Measurements from ENCODE around the gene CIDEA. TPM values are rescaled to one million over a fixed set of nuclear protein-coding genes. Genes with fewer than 3 reads are reported as not detected.
A peak's percentile ranks its signal among the peaks of the same experiment; 100 is the strongest.
"Not testable (repeated sequence)": the region's sequence is repeated elsewhere in the genome, so short reads cannot be mapped to it uniquely, and the experiment has no call there.

The CIDEA gene
- not detected in 2 replicates for total RNA-seq (2022)
- percentile 6 among the genes with signal in this experiment for Bru-seq, nascent RNA
- BruChase-seq, experiment 1, labeled RNA remaining after a 2-hour chase, result not detected
- not detected for BruChase-seq, experiment 2, labeled RNA remaining after a 6-hour chase
- long read RNA-seq, result 0 reads

- Histone ChIP-seq H3K4me3 (ENCODE audit: low read depth, low read length) (no peak within 1 kb of the TSS), H3K27me3 (replicated peaks; ENCODE audit: control insufficient read depth, insufficient read depth, low read length) (no peaks in the 10 kb centered on the region; the same call in 1 of the 2 replicates), H3K4me1 (peaks cover 17% of the 10 kb centered on the region), H3K9me3 (no peaks in the 10 kb centered on the region), H3K36me3 (ENCODE audit: control insufficient read depth, insufficient read depth, low read length) (no peaks in the 10 kb centered on the region)
- H3K36me3 Mint-ChIP-seq (ENCODE audit: insufficient read depth, unreplicated experiment), result no peaks in the 10 kb centered on the region
- no TSS peak for BruUV-seq (replicated peaks)
- DNase-seq, result no peak
- peak within 1 kb of the TSS; percentile 14 for H3K27ac Mint-ChIP-seq (ENCODE audit: unreplicated experiment)
- intact Hi-C loops (cut with micrococcal nuclease; ENCODE audit: unreplicated experiment), result no loop called here
- CTCF ChIA-PET, result no interaction called here
- H3K27me3 Mint-ChIP-seq (ENCODE audit: insufficient read depth, unreplicated experiment), result no peaks in the 10 kb centered on the region
- no peaks in the 10 kb centered on the region for H3K9me3 Mint-ChIP-seq (ENCODE audit: unreplicated experiment)
- H3K4me1 Mint-ChIP-seq (ENCODE audit: low read depth, unreplicated experiment), result no peaks in the 10 kb centered on the region
- TF ChIP-seq CTCF (IDR thresholded peaks at IDR 0.05; ENCODE audit: insufficient read depth in 1 of 2, low read depth in 1 of 2, low read length in 1 of 2, severe bottlenecking in 1 of 2, unreplicated experiment in 1 of 2), result no peak
- H3K4me3 Mint-ChIP-seq (ENCODE audit: unreplicated experiment), result no peak within 1 kb of the TSS
- POLR2A ChIA-PET, result no interaction called here
Observed at GRCh38 chr18:12254136-12254819, at the start of gene CIDEA. TSS of gene CIDEA (plus strand) at chr18:12254361. CDS start at chr18:12254384, 23 bp downstream.

GRCh38 chr18:12208296-12209153 lies 45.6 kb upstream of the CIDEA start:
- BruUV-seq (replicated peaks); H3K27ac Mint-ChIP-seq (ENCODE audit: unreplicated experiment); POLR2A ChIA-PET; H3K36me3 ChIP-seq (ENCODE audit: control insufficient read depth, insufficient read depth, low read length); H3K36me3 Mint-ChIP-seq (ENCODE audit: insufficient read depth, unreplicated experiment); H3K27me3 ChIP-seq (replicated peaks; ENCODE audit: control insufficient read depth, insufficient read depth, low read length); H3K9me3 ChIP-seq; H3K27me3 Mint-ChIP-seq (ENCODE audit: insufficient read depth, unreplicated experiment); H3K4me1 ChIP-seq; intact Hi-C loops (cut with micrococcal nuclease; ENCODE audit: unreplicated experiment); CTCF ChIA-PET; H3K4me1 Mint-ChIP-seq (ENCODE audit: low read depth, unreplicated experiment); H3K9me3 Mint-ChIP-seq (ENCODE audit: unreplicated experiment): not testable (repeated sequence)
- peak; percentile 27 to 56 for DNase-seq
- peak overlapping the region; percentile 73 for H3K4me3 Mint-ChIP-seq (ENCODE audit: unreplicated experiment)
- peak overlapping the region; percentile 18 for H3K4me3 ChIP-seq (ENCODE audit: low read depth, low read length)

GRCh38 chr18:12212308-12212707 lies 41.9 kb upstream of the CIDEA start:
- CTCF ChIA-PET; DNase-seq; H3K4me3 Mint-ChIP-seq (ENCODE audit: unreplicated experiment); H3K4me1 ChIP-seq; intact Hi-C loops (cut with micrococcal nuclease; ENCODE audit: unreplicated experiment); H3K36me3 Mint-ChIP-seq (ENCODE audit: insufficient read depth, unreplicated experiment); H3K36me3 ChIP-seq (ENCODE audit: control insufficient read depth, insufficient read depth, low read length); H3K27me3 Mint-ChIP-seq (ENCODE audit: insufficient read depth, unreplicated experiment); H3K4me3 ChIP-seq (ENCODE audit: low read depth, low read length); H3K27me3 ChIP-seq (replicated peaks; ENCODE audit: control insufficient read depth, insufficient read depth, low read length); H3K4me1 Mint-ChIP-seq (ENCODE audit: low read depth, unreplicated experiment); H3K27ac Mint-ChIP-seq (ENCODE audit: unreplicated experiment); BruUV-seq (replicated peaks); POLR2A ChIA-PET; H3K9me3 Mint-ChIP-seq (ENCODE audit: unreplicated experiment); H3K9me3 ChIP-seq: not testable (repeated sequence)

GRCh38 chr18:12214296-12215005 lies 39.7 kb upstream of the CIDEA start:
- H3K27me3 Mint-ChIP-seq (ENCODE audit: insufficient read depth, unreplicated experiment); POLR2A ChIA-PET; CTCF ChIA-PET; H3K36me3 Mint-ChIP-seq (ENCODE audit: insufficient read depth, unreplicated experiment); H3K4me3 Mint-ChIP-seq (ENCODE audit: unreplicated experiment); H3K27me3 ChIP-seq (replicated peaks; ENCODE audit: control insufficient read depth, insufficient read depth, low read length); H3K9me3 ChIP-seq; H3K36me3 ChIP-seq (ENCODE audit: control insufficient read depth, insufficient read depth, low read length); DNase-seq; intact Hi-C loops (cut with micrococcal nuclease; ENCODE audit: unreplicated experiment); H3K4me3 ChIP-seq (ENCODE audit: low read depth, low read length); H3K4me1 Mint-ChIP-seq (ENCODE audit: low read depth, unreplicated experiment); H3K27ac Mint-ChIP-seq (ENCODE audit: unreplicated experiment); H3K9me3 Mint-ChIP-seq (ENCODE audit: unreplicated experiment); H3K4me1 ChIP-seq; BruUV-seq (replicated peaks): not testable (repeated sequence)

- H3K4me3 Mint-ChIP-seq (ENCODE audit: unreplicated experiment); H3K4me1 Mint-ChIP-seq (ENCODE audit: low read depth, unreplicated experiment); H3K36me3 Mint-ChIP-seq (ENCODE audit: insufficient read depth, unreplicated experiment); H3K27ac Mint-ChIP-seq (ENCODE audit: unreplicated experiment); DNase-seq; intact Hi-C loops (cut with micrococcal nuclease; ENCODE audit: unreplicated experiment); BruUV-seq (replicated peaks); H3K4me3 ChIP-seq (ENCODE audit: low read depth, low read length); H3K36me3 ChIP-seq (ENCODE audit: control insufficient read depth, insufficient read depth, low read length); H3K27me3 Mint-ChIP-seq (ENCODE audit: insufficient read depth, unreplicated experiment); H3K9me3 ChIP-seq; H3K4me1 ChIP-seq; POLR2A ChIA-PET; H3K9me3 Mint-ChIP-seq (ENCODE audit: unreplicated experiment); CTCF ChIA-PET; H3K27me3 ChIP-seq (replicated peaks; ENCODE audit: control insufficient read depth, insufficient read depth, low read length): not testable (repeated sequence)
Observed at GRCh38 chr18:12216471-12216870, 37.7 kb upstream of the CIDEA start.

- BruUV-seq (replicated peaks); H3K4me3 Mint-ChIP-seq (ENCODE audit: unreplicated experiment); H3K4me1 Mint-ChIP-seq (ENCODE audit: low read depth, unreplicated experiment); CTCF ChIA-PET; POLR2A ChIA-PET; H3K27ac Mint-ChIP-seq (ENCODE audit: unreplicated experiment); H3K9me3 Mint-ChIP-seq (ENCODE audit: unreplicated experiment); H3K9me3 ChIP-seq; DNase-seq; H3K36me3 Mint-ChIP-seq (ENCODE audit: insufficient read depth, unreplicated experiment); H3K27me3 Mint-ChIP-seq (ENCODE audit: insufficient read depth, unreplicated experiment); H3K4me1 ChIP-seq; H3K27me3 ChIP-seq (replicated peaks; ENCODE audit: control insufficient read depth, insufficient read depth, low read length); H3K4me3 ChIP-seq (ENCODE audit: low read depth, low read length); H3K36me3 ChIP-seq (ENCODE audit: control insufficient read depth, insufficient read depth, low read length); intact Hi-C loops (cut with micrococcal nuclease; ENCODE audit: unreplicated experiment): not testable (repeated sequence)
Observed at GRCh38 chr18:12218603-12219002, 35.6 kb upstream of the CIDEA start.
